Measurements from ENCODE around the gene ST6GALNAC1. TPM values are rescaled to one million over a fixed set of nuclear protein-coding genes. Genes with fewer than 3 reads are reported as not detected.

ST6GALNAC1 gene
- total and polyA plus RNA-seq, 2 donors from 2014 or later, result 0.31 TPM; not detected in 1

DNA sequence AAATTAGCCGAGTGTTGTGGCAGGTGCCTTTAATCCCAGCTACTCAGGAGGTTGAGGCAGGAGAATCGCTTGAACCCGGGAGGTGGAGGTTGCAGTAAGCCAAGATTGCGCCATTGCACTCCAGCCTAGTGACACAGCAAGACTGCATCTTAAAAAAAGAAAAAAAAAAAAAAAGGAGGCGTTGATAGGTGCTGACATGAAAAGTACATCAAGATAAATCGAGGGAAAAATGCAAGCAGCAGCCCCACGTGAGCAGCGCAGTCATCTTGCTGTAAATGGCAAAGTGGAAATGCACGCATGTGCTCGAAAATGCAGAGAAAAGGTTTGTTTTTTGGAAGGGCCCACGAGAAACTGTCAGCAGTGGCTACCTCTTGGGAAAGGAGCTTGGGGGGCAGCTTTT is 46.3 kb upstream of the ST6GALNAC1 start:
- H3K9me3 ChIP-seq (ENCODE audit: control insufficient read depth in 2 of 3, insufficient read depth in 1 of 3, low read length in 3 of 3), result no peaks in the 10 kb centered on the region
- intact Hi-C loops (cut with DNase I), result no loop called here
- H3K4me1 ChIP-seq (ENCODE audit: control insufficient read depth in 2 of 3, insufficient read depth in 2 of 3, low read depth in 1 of 3, low read length in 3 of 3), result peaks cover 0 to 4% (median 0%) of the 10 kb centered on the region in 3 donors
- H3K9ac ChIP-seq (ENCODE audit: low read length in 3 of 3), result no peak overlapping the region
- H3K27ac ChIP-seq (ENCODE audit: low read depth in 2 of 2, low read length in 2 of 2), result no peak overlapping the region
- no peak for DNase-seq
- H3K27me3 ChIP-seq (ENCODE audit: control insufficient read depth, insufficient read depth, low read length), result no peaks in the 10 kb centered on the region
- no peak overlapping the region for H3K4me3 ChIP-seq (ENCODE audit: low read length in 3 of 3)
- TF ChIP-seq, protein P1, sequence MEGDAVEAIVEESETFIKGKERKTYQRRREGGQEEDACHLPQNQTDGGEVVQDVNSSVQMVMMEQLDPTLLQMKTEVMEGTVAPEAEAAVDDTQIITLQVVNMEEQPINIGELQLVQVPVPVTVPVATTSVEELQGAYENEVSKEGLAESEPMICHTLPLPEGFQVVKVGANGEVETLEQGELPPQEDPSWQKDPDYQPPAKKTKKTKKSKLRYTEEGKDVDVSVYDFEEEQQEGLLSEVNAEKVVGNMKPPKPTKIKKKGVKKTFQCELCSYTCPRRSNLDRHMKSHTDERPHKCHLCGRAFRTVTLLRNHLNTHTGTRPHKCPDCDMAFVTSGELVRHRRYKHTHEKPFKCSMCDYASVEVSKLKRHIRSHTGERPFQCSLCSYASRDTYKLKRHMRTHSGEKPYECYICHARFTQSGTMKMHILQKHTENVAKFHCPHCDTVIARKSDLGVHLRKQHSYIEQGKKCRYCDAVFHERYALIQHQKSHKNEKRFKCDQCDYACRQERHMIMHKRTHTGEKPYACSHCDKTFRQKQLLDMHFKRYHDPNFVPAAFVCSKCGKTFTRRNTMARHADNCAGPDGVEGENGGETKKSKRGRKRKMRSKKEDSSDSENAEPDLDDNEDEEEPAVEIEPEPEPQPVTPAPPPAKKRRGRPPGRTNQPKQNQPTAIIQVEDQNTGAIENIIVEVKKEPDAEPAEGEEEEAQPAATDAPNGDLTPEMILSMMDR (IDR thresholded peaks at IDR 0.05; ENCODE audit: borderline replicate concordance, extremely low read depth, insufficient read depth), result no peak
- FAIRE-seq, result no peak
- H3K36me3 ChIP-seq (ENCODE audit: control insufficient read depth in 2 of 3, insufficient read depth in 3 of 3, low read length in 3 of 3), result no peaks in the 10 kb centered on the region

DNA sequence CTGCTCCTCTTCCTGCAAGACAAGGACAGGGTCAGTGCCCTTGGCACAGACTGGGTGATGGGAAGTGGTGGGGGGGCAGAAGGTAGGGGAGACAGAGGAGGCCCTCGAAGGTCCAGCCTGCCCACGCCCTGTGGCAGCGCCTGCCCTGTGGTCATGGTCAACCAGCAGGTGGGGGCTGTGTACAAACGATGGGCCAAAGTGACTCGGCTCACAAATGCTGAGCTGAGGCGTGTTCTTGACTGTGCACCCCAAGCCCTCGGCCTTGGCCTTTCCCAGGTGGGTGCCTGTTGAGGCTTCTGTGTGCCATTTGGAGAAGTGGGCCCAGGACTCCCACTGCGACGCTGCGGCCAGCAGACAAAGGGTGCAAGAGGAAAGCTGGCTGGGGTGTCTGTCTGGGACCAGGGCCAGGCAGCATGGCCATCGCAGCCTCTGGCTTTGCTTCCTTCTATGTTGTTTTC is 44.6 kb upstream of the ST6GALNAC1 start:
- no peak overlapping the region for H3K4me3 ChIP-seq (ENCODE audit: low read length in 3 of 3)
- DNase-seq, result no peak
- peak overlapping the region in 1 of 2 donors; percentile 16 for H3K27ac ChIP-seq (ENCODE audit: low read depth in 2 of 2, low read length in 2 of 2)
- no peaks in the 10 kb centered on the region for H3K9me3 ChIP-seq (ENCODE audit: control insufficient read depth in 2 of 3, insufficient read depth in 1 of 3, low read length in 3 of 3)
- intact Hi-C loops (cut with DNase I), result no loop called here
- H3K4me1 ChIP-seq (ENCODE audit: control insufficient read depth in 2 of 3, insufficient read depth in 2 of 3, low read depth in 1 of 3, low read length in 3 of 3), result peaks cover 0 to 4% (median 0%) of the 10 kb centered on the region in 3 donors
- no peak for FAIRE-seq
- H3K9ac ChIP-seq (ENCODE audit: low read length in 3 of 3), result no peak overlapping the region
- H3K27me3 ChIP-seq (ENCODE audit: control insufficient read depth, insufficient read depth, low read length), result no peaks in the 10 kb centered on the region
- no peaks in the 10 kb centered on the region for H3K36me3 ChIP-seq (ENCODE audit: control insufficient read depth in 2 of 3, insufficient read depth in 3 of 3, low read length in 3 of 3)
- TF ChIP-seq, protein P1 (IDR thresholded peaks at IDR 0.05; ENCODE audit: borderline replicate concordance, extremely low read depth, insufficient read depth), result no peak

DNA sequence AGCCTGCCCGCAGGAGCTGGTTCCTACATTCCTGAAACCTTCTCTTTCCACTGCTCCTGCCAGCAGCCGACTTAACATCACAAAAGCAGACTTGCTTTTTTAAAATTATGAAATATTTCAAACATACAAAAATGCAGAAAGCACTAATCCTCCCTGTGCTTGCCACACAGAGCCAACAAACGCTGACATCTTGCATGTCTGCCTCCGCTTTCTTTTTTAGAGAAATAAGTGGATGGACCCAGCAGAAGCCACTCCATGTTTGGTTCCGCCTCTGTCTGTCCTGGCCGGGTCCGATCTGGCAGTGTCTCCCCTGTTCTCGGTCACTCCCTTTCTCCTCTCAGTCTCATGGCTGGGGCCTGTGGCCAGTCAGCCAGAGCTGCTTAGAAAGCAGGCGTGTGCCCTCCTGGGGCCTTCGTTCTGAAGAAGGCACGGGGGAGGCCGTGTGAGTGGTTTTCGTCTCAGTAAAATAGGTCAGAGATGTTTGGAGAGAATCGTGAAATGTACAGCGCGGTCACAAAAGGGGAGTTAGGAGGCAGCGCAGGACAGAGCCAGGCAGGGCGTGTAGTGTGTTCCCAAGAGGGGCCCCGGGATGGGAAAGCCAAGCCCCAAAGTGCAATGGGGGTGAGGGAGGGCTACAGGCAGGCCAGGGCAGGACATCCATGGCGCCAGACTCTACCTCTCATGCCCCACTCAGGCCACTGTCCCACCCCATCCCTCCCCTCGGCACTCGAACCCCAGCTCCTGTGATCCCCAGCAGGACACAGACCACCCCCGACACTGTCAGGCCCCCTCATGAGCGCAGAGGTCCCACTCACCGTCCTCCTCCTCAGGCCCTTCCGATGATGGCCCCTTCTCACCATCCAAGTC is 44.0 kb upstream of the ST6GALNAC1 start:
- Histone ChIP-seq H3K4me1 (ENCODE audit: control insufficient read depth in 2 of 3, insufficient read depth in 2 of 3, low read depth in 1 of 3, low read length in 3 of 3) (peaks cover 0 to 4% (median 0%) of the 10 kb centered on the region in 3 donors), H3K9ac (ENCODE audit: low read length in 3 of 3) (no peak overlapping the region), H3K9me3 (ENCODE audit: control insufficient read depth in 2 of 3, insufficient read depth in 1 of 3, low read length in 3 of 3) (no peaks in the 10 kb centered on the region), H3K27me3 (ENCODE audit: control insufficient read depth, insufficient read depth, low read length) (no peaks in the 10 kb centered on the region), H3K4me3 (ENCODE audit: low read length in 3 of 3) (no peak overlapping the region), H3K36me3 (ENCODE audit: control insufficient read depth in 2 of 3, insufficient read depth in 3 of 3, low read length in 3 of 3) (peaks cover 0 to 2% (median 0%) of the 10 kb centered on the region in 3 donors), H3K27ac (ENCODE audit: low read depth in 2 of 2, low read length in 2 of 2) (no peak overlapping the region)
- FAIRE-seq (no peak), DNase-seq (no peak)
- intact Hi-C loops (cut with DNase I), result no loop called here
- TF ChIP-seq, protein P1 (IDR thresholded peaks at IDR 0.05; ENCODE audit: borderline replicate concordance, extremely low read depth, insufficient read depth), result no peak
